Gastrocnemius medialis (tissue), 4 donors: Measurements from ENCODE around the gene SLC7A8.
"Not testable (repeated sequence)": the region's sequence is repeated elsewhere in the genome, so short reads cannot be mapped to it uniquely, and the experiment has no call there.

ENCODE experiments used
- CTCF ChIP-seq, 5 experiments: fragments of 450-650 bp in 3 of 5; fragments of 200-600 bp in 2 of 5; sonication (generic) in 2 of 5; IDR thresholded peaks in 4 of 5; conservative IDR thresholded peaks in 1 of 5; 1 replicate in 4 of 5; 2 replicates in 1 of 5; pipeline ENCODE4 v1.5.1; 2016 to 2019; ENCODE audit warnings: antibody characterized with exemption in 5 of 5, mild to moderate bottlenecking in 3 of 5, moderate library complexity in 3 of 5
- POLR2A ChIP-seq, 2 donors: fragments of 450-650 bp; IDR thresholded peaks; one replicate each; pipeline ENCODE4 v1.6.1; 2017; ENCODE audit warnings: antibody characterized with exemption in 2 of 2, mild to moderate bottlenecking in 2 of 2, moderate library complexity in 2 of 2

GRCh38 chr14:23199141-23199540 is 15.7 kb upstream of the SLC7A8 start:
- not testable (repeated sequence) for TF ChIP-seq CTCF (IDR thresholded peaks at IDR 0.05 in 4 of 5, conservative IDR thresholded peaks at IDR 0.05 in 1 of 5); POLR2A (IDR thresholded peaks at IDR 0.05)
